ENCODE data around the gene MYO16.

The MYO16 gene

DNA sequence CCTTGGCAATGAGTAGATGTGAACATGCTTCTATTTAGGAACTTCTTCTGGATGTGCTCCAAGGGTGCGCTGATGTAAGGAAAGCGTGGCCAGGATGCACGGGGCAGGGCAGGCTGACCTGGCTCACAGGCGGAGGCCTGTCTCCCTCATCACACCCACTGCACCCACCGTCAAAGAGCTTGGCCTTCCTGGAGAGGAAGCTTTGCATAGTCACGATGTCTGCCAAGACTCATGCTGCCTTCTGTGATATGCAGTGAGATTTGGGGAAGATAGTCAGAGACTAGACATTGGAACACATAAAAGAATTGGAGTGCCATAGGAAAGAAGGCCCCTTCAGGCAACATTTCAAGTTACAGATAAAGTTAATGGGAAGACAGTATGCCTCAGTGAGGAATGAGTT lies 82.0 kb downstream of the MYO16 start:
- DNase-seq (ENCODE audit: low spot score) (no peak), ATAC-seq (ENCODE audit: low read depth) (no peak)
- no peaks in the 10 kb centered on the region for H3K4me1 ChIP-seq (ENCODE audit: insufficient read depth, poor library complexity, severe bottlenecking)
- TF ChIP-seq, protein P1, sequence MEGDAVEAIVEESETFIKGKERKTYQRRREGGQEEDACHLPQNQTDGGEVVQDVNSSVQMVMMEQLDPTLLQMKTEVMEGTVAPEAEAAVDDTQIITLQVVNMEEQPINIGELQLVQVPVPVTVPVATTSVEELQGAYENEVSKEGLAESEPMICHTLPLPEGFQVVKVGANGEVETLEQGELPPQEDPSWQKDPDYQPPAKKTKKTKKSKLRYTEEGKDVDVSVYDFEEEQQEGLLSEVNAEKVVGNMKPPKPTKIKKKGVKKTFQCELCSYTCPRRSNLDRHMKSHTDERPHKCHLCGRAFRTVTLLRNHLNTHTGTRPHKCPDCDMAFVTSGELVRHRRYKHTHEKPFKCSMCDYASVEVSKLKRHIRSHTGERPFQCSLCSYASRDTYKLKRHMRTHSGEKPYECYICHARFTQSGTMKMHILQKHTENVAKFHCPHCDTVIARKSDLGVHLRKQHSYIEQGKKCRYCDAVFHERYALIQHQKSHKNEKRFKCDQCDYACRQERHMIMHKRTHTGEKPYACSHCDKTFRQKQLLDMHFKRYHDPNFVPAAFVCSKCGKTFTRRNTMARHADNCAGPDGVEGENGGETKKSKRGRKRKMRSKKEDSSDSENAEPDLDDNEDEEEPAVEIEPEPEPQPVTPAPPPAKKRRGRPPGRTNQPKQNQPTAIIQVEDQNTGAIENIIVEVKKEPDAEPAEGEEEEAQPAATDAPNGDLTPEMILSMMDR (IDR thresholded peaks at IDR 0.05; ENCODE audit: poor library complexity, severe bottlenecking) = no peak
- no peaks in the 10 kb centered on the region for H3K36me3 ChIP-seq (ENCODE audit: low read depth)
- H3K27me3 ChIP-seq (ENCODE audit: insufficient read depth, poor library complexity, severe bottlenecking) = peaks cover 38% of the 10 kb centered on the region
- H3K27ac ChIP-seq (ENCODE audit: poor library complexity, severe bottlenecking) = no peak overlapping the region
- H3K9me3 ChIP-seq (ENCODE audit: severe bottlenecking) = no peaks in the 10 kb centered on the region
- no peak overlapping the region for H3K4me3 ChIP-seq (ENCODE audit: severe bottlenecking)

DNA sequence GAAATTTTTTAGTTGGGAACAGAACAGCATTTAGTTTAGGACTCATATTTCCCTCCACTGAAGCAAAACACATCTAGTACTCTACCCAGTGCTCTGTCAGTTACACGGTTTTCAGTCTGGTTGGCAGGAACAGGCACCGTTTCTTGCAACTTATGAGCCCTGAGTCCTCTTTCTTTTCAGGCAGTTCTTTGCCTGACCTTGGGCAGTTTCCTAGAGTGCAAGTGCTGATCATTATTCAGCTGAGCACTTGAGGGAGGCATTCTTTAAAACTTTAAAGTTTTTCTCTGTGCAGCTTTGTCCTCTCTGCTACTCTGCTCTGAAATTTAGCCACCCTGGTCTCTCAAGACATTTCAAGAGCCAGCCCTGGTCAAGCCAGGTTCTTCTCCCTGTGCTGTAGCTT lies 96.1 kb downstream of the MYO16 start:
- ATAC-seq (ENCODE audit: low read depth) = no peak
- no peak overlapping the region for H3K27ac ChIP-seq (ENCODE audit: poor library complexity, severe bottlenecking)
- TF ChIP-seq, protein P1 (IDR thresholded peaks at IDR 0.05; ENCODE audit: poor library complexity, severe bottlenecking) = no peak
- no peak overlapping the region for H3K4me3 ChIP-seq (ENCODE audit: severe bottlenecking)
- H3K36me3 ChIP-seq (ENCODE audit: low read depth) = no peaks in the 10 kb centered on the region
- no peaks in the 10 kb centered on the region for H3K9me3 ChIP-seq (ENCODE audit: severe bottlenecking)
- H3K4me1 ChIP-seq (ENCODE audit: insufficient read depth, poor library complexity, severe bottlenecking) = no peaks in the 10 kb centered on the region
- DNase-seq (ENCODE audit: low spot score) = no peak
- H3K27me3 ChIP-seq (ENCODE audit: insufficient read depth, poor library complexity, severe bottlenecking) = peaks cover 11% of the 10 kb centered on the region

DNA sequence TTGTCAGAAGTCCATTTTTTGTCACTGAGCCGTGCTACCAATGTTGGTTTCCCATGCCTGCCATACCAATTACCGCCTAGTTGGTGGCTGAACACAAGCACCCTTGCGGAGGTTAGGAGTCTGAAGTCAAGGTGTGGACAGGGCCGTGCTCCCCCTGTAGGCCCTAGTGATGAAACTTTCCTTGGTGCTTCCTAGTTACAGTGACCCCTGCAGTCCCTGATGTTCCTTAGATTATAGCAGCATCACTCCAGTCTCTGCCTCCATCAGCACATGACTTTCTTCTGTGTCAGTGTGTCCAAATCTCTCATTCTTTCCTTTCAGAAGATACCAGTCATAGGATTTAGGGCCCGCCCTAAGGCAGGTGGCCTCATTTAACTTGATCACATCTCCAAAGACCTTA lies 99.0 kb downstream of the MYO16 start:
- ATAC-seq (ENCODE audit: low read depth) = no peak
- DNase-seq (ENCODE audit: low spot score) = no peak

DNA sequence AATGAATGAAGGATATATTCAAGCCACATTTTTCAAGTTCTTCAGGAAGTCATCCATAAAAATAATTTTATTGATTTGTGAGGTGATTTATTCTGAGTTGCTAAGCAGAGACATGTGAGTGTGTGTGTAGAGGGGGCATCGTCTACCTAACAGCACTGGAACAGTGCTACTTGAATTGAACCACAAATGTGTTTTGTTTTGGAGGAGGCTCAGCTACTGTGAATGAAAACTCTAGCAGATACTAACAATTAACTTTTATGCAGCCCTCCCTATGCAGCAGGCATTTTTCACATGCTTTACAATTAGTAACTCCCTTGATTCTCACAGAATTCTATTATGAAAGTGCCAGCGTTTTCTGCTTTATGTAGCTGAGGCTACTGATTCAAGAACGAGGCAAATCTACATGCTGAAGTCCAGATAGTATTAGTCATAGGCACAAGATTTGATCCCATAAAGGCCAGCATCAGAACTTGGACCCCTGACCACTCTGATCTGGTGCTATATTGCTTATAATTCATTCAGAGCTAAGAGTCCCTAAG lies 103.7 kb downstream of the MYO16 start:
- TF ChIP-seq, protein P1 (IDR thresholded peaks at IDR 0.05; ENCODE audit: poor library complexity, severe bottlenecking) = no peak
- H3K36me3 ChIP-seq (ENCODE audit: low read depth) = no peaks in the 10 kb centered on the region
- ATAC-seq (ENCODE audit: low read depth) = no peak

More for the DNA sequence above, 99.0 kb downstream of the MYO16 start:
- H3K9me3 ChIP-seq (ENCODE audit: severe bottlenecking) = no peaks in the 10 kb centered on the region
- no peaks in the 10 kb centered on the region for H3K36me3 ChIP-seq (ENCODE audit: low read depth)
- H3K4me3 ChIP-seq (ENCODE audit: severe bottlenecking) = no peak overlapping the region
- TF ChIP-seq, protein P1 (IDR thresholded peaks at IDR 0.05; ENCODE audit: poor library complexity, severe bottlenecking) = peak; percentile 12
- H3K27ac ChIP-seq (ENCODE audit: poor library complexity, severe bottlenecking) = no peak overlapping the region
- no peaks in the 10 kb centered on the region for H3K4me1 ChIP-seq (ENCODE audit: insufficient read depth, poor library complexity, severe bottlenecking)
- H3K27me3 ChIP-seq (ENCODE audit: insufficient read depth, poor library complexity, severe bottlenecking) = peaks cover 6% of the 10 kb centered on the region

DNA sequence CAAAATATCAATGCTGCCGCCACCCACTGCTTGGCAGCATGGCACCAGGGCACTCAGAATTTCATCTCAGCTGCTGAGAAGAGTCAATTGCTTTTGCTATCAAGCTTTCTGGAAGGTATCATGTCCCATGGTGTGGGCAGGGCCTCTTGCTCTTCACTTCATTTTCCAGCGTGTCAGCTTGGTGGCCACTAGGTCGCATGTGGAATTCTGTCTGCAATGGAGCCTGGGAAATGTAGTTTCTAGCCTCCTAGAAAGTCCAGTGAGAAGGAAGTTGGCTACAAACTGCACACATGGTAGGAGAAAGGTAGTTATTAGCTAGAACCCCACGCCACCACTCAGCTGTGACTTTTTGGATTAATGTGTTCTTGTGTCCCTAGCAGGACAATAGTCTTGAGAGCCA lies 105.3 kb downstream of the MYO16 start:
- DNase-seq (ENCODE audit: low spot score) (no peak), ATAC-seq (ENCODE audit: low read depth) (no peak)
- TF ChIP-seq, protein P1 (IDR thresholded peaks at IDR 0.05; ENCODE audit: poor library complexity, severe bottlenecking) = no peak
- Histone ChIP-seq H3K27ac (ENCODE audit: poor library complexity, severe bottlenecking) (no peak overlapping the region), H3K27me3 (ENCODE audit: insufficient read depth, poor library complexity, severe bottlenecking) (peaks cover under 1% of the 10 kb centered on the region), H3K4me1 (ENCODE audit: insufficient read depth, poor library complexity, severe bottlenecking) (no peaks in the 10 kb centered on the region), H3K36me3 (ENCODE audit: low read depth) (no peaks in the 10 kb centered on the region), H3K4me3 (ENCODE audit: severe bottlenecking) (no peak overlapping the region), H3K9me3 (ENCODE audit: severe bottlenecking) (no peaks in the 10 kb centered on the region)

More for the DNA sequence above, 103.7 kb downstream of the MYO16 start:
- DNase-seq (ENCODE audit: low spot score) = no peak
- no peak overlapping the region for H3K4me3 ChIP-seq (ENCODE audit: severe bottlenecking)
- no peak overlapping the region for H3K27ac ChIP-seq (ENCODE audit: poor library complexity, severe bottlenecking)
- H3K27me3 ChIP-seq (ENCODE audit: insufficient read depth, poor library complexity, severe bottlenecking) = peaks cover 6% of the 10 kb centered on the region
- H3K4me1 ChIP-seq (ENCODE audit: insufficient read depth, poor library complexity, severe bottlenecking) = no peaks in the 10 kb centered on the region
- H3K9me3 ChIP-seq (ENCODE audit: severe bottlenecking) = no peaks in the 10 kb centered on the region
